GM23248 (cell line): Measurements from ENCODE around the gene CCDC112.

Source experiments
- EZH2 ChIP-seq: fragments of 200-600 bp; sonication (generic); IDR thresholded peaks from 2 replicates; pipeline ENCODE4 v1.6.1; 2018; ENCODE audit warnings: antibody characterized with exemption, mild to moderate bottlenecking; ENCODE audit not compliant: insufficient read depth, poor library complexity, severe bottlenecking
- EZH2phosphoT487 ChIP-seq: fragments of 200-600 bp; sonication (generic); IDR thresholded peaks from 2 replicates; pipeline ENCODE4 v1.6.1; 2018; ENCODE audit warnings: antibody characterized with exemption, moderate library complexity, mild to moderate bottlenecking, low read depth; ENCODE audit not compliant: insufficient read depth

DNA sequence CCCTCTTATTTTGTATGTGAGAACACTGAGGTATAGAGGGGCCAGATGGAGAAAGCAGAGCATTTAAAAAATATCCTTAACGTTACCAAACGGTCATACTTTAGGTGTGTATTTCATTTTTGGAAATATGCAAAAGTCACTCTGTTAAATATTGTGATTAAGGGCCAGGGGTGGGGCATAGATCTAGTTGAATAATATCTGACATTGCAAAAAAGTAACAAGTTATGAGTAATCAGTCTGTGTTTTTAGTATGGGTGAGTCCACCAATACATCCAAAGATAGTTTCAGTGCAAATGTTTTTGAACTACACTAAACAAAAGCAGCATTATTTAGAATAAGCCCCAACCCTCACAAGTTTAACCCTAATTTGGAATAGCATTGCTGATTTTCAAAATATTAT, 45.3 kb upstream of the CCDC112 start:
- TF ChIP-seq EZH2 (no peak), EZH2phosphoT487 (no peak)
